Stimulated activated CD4-positive, alpha-beta T cell treated with anti-CD3 and anti-CD28 coated beads, TNF-alpha, amount 100 ng/mL, for 24 hours (primary cell): ENCODE results near the gene AIG1.

Source experiments
- DNase-seq, 3 experiments: peaks; one replicate each; pipeline ENCODE4 v3.0.0-alpha.2; 2020; ENCODE audit warnings: low read depth in 3 of 3

AIG1 gene

GRCh38 chr6:143195349-143195845 is 134.7 kb downstream of the AIG1 start:
- no peak for DNase-seq

- no peak for DNase-seq
Measured at GRCh38 chr6:143196525-143197225, 136.0 kb downstream of the AIG1 start.

GRCh38 chr6:143197377-143197776 is 136.7 kb downstream of the AIG1 start:
- DNase-seq, result no peak

DNA sequence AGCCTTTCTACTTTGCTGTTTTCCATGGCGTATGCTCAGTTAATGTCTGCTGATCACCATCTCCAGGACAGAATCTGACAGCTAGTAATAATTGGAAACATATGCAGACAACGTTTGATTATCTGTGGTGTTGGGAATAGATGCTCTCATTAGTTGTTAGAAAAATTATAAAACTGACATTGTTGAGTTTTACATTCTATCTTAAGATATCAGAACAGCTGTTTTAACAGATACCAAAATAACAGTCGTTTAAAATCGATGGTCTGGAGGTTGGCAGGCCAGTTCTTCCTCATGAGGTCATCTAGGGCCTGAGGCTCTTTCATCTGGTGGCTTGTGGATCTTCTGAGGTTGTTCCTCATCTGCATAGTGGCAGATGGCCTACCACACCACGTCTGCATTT is 137.6 kb downstream of the AIG1 start:
- no peak for DNase-seq

DNA sequence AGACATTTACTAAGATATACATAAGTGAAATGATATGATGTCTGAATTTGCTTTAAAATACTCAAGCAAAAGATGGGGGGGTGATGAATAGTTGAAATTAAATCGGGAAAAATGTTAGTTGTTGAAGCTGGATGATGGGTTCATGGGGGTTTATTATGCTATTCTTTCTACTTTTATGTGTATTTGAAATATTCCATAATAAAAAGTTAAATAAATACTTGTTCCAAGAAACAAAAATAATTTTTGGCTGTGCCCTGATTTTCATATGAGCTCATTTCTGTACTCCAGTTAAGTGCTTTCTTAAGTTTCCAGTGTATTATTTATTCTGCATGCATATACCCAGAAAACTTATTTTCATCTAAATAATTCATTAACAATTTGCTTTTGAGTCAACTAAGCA is 138.6 kb downstream of the AIG1 start:
- no peak for DNase-seq

DNA sequence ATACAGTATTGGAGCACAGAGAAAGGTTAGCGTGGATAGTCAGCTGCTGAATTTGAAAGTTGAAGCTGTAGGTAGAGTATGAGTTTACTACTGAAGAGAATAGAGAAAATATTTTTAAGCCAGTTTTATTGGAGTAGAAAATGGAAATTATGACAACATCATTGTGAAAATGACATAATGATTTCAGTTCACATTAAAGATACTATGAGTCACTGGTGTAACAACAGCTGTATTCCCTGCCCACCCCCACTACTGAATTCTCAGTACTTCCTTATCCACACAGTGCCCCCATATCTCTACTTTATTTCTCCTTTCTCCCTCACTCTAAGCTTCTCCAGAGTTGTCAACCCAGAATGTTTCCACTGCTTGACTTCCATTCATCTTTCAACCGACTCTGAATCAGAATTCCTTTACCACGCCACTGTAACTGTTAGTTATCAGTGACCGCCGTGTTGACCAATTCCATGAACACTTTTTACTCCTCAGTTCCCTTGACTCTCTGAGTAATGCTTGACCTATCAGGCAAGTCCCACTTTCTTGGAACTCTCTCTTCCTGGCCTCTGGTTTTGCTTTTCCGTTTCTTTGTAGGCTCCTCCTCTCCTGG is 139.6 kb downstream of the AIG1 start:
- DNase-seq, result no peak

- no peak for DNase-seq
Measured at GRCh38 chr6:143204045-143204444, 143.4 kb downstream of the AIG1 start.

- no peak for DNase-seq
Measured at GRCh38 chr6:143205131-143205535, 144.4 kb downstream of the AIG1 start.

GRCh38 chr6:143205585-143205984 is 144.9 kb downstream of the AIG1 start:
- DNase-seq, result no peak

GRCh38 chr6:143205991-143206390 is 145.3 kb downstream of the AIG1 start:
- no peak for DNase-seq

GRCh38 chr6:143206550-143206949 is 145.9 kb downstream of the AIG1 start:
- DNase-seq, result no peak

DNA sequence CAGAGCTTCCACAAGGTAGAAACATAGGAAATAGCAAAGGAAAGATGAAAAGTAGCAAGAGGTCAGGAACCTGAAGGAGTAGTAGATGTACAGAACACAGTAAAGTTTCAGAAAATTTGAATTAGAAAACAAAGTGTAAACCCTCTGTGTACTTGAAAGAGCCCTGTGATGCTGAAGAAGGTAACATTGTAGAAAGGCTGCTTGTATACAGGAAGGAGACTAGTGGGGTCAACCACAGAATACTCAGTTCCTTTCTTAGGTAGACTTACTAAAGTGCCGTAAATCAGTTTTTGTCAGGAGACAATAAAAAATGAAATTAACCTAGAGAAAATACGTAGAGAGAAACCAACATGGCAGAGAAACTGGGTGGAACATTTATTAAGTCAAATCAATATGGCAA is 149.7 kb downstream of the AIG1 start:
- no peak for DNase-seq

DNA sequence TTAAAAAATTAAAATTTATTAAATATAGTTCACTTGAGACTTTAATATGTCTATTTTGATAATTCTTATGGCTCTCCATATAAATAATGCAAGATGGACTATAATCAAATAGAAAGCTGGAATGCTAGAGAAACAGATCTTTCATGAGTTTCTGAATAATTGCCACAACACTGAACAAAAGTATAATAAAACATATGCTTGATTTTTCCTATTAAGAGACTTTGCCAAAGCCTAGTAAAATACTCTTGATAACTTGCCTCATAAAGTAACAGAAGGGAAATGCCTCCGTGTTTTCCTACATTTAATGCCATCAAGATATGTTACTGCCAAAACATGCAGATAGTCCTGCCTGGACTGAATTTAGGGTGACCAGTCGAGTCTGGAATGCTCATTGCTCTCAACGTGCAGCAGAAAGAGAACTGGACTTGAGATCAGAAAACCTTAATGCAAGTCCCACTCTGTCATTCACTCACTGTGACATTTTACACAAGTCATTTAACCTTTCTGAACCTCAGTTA is 153.2 kb downstream of the AIG1 start:
- no peak for DNase-seq

GRCh38 chr6:143215363-143215762 is 154.7 kb downstream of the AIG1 start:
- no peak for DNase-seq

- no peak for DNase-seq
Measured at GRCh38 chr6:143215771-143216170, 155.1 kb downstream of the AIG1 start.

GRCh38 chr6:143218233-143218632 is 157.5 kb downstream of the AIG1 start:
- DNase-seq, result no peak

- no peak for DNase-seq
Measured at GRCh38 chr6:143221698-143222097, 161.0 kb downstream of the AIG1 start.

DNA sequence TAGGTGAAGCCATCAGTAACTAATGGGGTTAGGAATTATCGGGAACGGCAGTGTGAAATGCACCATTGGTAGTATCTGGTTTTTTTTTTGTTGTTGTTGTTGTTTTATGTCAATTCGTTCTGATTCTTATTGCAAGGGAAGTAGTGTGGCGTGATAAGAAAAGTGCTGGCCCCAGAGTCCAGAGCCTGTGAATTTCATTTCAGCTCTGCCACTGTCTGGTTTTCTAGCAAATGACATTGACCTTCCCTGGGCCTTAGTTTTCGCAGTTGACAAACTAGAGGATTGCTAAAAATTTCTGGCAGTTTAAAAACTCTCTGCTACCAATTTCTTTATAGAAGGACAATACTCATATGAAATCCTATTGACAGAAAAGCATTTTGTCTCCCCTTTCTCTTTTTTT is 161.6 kb downstream of the AIG1 start:
- DNase-seq, result no peak

- DNase-seq, result no peak
Measured at GRCh38 chr6:143222801-143223231, 162.1 kb downstream of the AIG1 start.

- no peak for DNase-seq
Measured at GRCh38 chr6:143223895-143224294, 163.2 kb downstream of the AIG1 start.

DNA sequence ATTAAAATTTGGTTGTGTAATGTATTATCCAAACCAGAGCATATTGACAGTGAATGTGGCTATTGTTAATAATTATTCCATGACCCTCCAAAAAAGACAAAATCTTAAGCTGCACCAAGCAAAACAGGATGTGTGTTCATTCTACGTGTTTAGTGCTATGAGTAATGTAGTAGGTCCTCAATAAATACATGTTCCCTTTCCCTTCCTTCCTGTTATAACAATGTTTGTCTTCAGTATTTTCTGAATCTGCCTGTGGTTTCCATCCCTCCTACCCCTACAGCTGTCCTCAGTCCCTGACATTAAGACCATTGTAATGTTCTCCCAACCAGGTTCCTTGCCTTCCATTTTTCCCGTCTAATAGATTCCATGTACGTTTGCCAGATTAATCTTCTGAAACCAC is 163.8 kb downstream of the AIG1 start:
- no peak for DNase-seq

GRCh38 chr6:143225929-143226328 is 165.2 kb downstream of the AIG1 start:
- DNase-seq, result no peak

GRCh38 chr6:143227675-143228074 is 167.0 kb downstream of the AIG1 start:
- DNase-seq, result no peak
